ENCODE results near the gene RNF167. TPM values are rescaled to one million over a fixed set of nuclear protein-coding genes. Genes with fewer than 3 reads are reported as not detected.

Gene RNF167
- total and polyA plus RNA-seq, 2 of the 13 experiments (the other 11 are each of a cell fraction or from before 2014, with no cell fraction given): 44.1 to 45.4 TPM

DNA sequence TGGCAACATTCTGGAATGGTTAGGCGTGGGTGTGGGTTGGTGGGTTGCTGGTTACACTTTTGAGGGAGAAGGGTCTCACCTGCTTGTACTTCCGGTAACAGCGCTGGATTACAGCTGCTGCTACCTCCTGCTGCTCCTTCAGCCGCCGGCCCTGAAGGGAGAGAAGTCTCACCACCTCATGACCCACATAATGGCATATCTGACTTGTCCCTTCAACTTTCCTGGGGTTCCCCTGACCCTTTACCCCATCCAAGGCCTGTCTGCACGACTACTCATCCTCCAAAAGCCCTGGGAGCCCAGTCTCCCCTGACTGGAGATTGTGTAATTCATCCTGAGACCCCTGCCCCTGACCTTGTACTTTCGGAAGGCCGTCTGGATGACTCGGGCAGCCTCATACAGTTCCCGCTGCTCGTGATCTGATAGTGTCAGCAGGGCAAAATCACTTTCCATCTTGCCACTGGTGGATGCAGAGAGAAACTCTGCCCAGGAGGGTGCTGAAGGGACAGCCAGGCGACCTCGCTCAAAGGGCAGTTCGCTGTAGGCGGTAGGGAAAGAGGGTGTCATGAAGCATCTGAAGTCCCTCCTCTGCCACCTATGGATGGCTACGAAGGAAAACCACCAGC lies 29.6 kb downstream of the RNF167 start (continued):
- no peak for TF ChIP-seq ZNF792 (CRISPR knock-in tag; IDR thresholded peaks at IDR 0.05)
- TF ChIP-seq TCF7 (IDR thresholded peaks at IDR 0.05; ENCODE audit: low read depth): no peak
- TF ChIP-seq ZFY (CRISPR knock-in tag; IDR thresholded peaks at IDR 0.05): 0 out of 2 replicates have a peak, but pooled peaks have one; percentile 8
- no peak for TF ChIP-seq LCORL (IDR thresholded peaks at IDR 0.05)
- peak; percentile 19; the same call in 1 of the 2 replicates for TF ChIP-seq LCORL (CRISPR knock-in tag; IDR thresholded peaks at IDR 0.05)
- TF ChIP-seq, protein P1, sequence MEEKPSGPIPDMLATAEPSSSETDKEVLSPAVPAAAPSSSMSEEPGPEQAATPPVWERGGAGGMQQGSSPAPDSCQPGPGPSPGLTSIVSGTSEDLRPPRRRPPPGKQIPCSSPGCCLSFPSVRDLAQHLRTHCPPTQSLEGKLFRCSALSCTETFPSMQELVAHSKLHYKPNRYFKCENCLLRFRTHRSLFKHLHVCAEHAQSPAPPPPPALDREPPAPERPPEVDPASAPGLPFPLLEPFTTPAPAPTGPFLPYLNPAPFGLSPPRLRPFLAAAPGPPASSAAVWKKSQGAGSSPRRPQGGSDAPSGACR (CRISPR knock-in tag; IDR thresholded peaks at IDR 0.05): no peak
- TF ChIP-seq GZF1 (CRISPR knock-in tag; IDR thresholded peaks at IDR 0.05): no peak
- TF ChIP-seq TARDBP (CRISPR knock-in tag; IDR thresholded peaks at IDR 0.05): no peak
- TF ChIP-seq, protein P2, sequence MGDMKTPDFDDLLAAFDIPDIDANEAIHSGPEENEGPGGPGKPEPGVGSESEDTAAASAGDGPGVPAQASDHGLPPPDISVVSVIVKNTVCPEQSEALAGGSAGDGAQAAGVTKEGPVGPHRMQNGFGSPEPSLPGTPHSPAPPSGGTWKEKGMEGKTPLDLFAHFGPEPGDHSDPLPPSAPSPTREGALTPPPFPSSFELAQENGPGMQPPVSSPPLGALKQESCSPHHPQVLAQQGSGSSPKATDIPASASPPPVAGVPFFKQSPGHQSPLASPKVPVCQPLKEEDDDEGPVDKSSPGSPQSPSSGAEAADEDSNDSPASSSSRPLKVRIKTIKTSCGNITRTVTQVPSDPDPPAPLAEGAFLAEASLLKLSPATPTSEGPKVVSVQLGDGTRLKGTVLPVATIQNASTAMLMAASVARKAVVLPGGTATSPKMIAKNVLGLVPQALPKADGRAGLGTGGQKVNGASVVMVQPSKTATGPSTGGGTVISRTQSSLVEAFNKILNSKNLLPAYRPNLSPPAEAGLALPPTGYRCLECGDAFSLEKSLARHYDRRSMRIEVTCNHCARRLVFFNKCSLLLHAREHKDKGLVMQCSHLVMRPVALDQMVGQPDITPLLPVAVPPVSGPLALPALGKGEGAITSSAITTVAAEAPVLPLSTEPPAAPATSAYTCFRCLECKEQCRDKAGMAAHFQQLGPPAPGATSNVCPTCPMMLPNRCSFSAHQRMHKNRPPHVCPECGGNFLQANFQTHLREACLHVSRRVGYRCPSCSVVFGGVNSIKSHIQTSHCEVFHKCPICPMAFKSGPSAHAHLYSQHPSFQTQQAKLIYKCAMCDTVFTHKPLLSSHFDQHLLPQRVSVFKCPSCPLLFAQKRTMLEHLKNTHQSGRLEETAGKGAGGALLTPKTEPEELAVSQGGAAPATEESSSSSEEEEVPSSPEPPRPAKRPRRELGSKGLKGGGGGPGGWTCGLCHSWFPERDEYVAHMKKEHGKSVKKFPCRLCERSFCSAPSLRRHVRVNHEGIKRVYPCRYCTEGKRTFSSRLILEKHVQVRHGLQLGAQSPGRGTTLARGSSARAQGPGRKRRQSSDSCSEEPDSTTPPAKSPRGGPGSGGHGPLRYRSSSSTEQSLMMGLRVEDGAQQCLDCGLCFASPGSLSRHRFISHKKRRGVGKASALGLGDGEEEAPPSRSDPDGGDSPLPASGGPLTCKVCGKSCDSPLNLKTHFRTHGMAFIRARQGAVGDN (CRISPR knock-in tag; IDR thresholded peaks at IDR 0.05): peak; percentile 42; the same call in 1 of the 2 replicates
- TF ChIP-seq CEBPG (CRISPR knock-in tag; IDR thresholded peaks at IDR 0.05): peak; percentile 54
- TF ChIP-seq HOXA5 (CRISPR knock-in tag; IDR thresholded peaks at IDR 0.05): 0 out of 2 replicates have a peak, but pooled peaks have one; percentile 25
- TF ChIP-seq PAF1 (CRISPR knock-in tag; IDR thresholded peaks at IDR 0.05): no peak
- no peak for TF ChIP-seq PHF20 (CRISPR knock-in tag; IDR thresholded peaks at IDR 0.05)
- 0 out of 2 replicates have a peak, but pooled peaks have one; percentile 19 for TF ChIP-seq ZNF614 (CRISPR knock-in tag; IDR thresholded peaks at IDR 0.05; ENCODE audit: borderline replicate concordance)
- TF ChIP-seq, protein P3, sequence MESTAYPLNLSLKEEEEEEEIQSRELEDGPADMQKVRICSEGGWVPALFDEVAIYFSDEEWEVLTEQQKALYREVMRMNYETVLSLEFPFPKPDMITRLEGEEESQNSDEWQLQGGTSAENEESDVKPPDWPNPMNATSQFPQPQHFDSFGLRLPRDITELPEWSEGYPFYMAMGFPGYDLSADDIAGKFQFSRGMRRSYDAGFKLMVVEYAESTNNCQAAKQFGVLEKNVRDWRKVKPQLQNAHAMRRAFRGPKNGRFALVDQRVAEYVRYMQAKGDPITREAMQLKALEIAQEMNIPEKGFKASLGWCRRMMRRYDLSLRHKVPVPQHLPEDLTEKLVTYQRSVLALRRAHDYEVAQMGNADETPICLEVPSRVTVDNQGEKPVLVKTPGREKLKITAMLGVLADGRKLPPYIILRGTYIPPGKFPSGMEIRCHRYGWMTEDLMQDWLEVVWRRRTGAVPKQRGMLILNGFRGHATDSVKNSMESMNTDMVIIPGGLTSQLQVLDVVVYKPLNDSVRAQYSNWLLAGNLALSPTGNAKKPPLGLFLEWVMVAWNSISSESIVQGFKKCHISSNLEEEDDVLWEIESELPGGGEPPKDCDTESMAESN (CRISPR knock-in tag; conservative IDR thresholded peaks at IDR 0.05): no peak
- TF ChIP-seq, protein P4, sequence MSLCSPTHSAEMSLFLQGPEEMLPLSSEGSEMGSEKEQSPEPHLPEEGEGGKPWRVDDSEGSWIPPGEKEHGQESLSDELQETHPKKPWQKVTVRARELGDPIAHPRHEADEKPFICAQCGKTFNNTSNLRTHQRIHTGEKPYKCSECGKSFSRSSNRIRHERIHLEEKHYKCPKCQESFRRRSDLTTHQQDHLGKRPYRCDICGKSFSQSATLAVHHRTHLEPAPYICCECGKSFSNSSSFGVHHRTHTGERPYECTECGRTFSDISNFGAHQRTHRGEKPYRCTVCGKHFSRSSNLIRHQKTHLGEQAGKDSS (CRISPR knock-in tag; IDR thresholded peaks at IDR 0.05; ENCODE audit: borderline replicate concordance, low read depth): no peak
- TF ChIP-seq ZNF282 (IDR thresholded peaks at IDR 0.05; ENCODE audit: partially characterized antibody): no peak
- no peak for TF ChIP-seq ZBTB21 (CRISPR knock-in tag; IDR thresholded peaks at IDR 0.05)
- TF ChIP-seq, protein P5, sequence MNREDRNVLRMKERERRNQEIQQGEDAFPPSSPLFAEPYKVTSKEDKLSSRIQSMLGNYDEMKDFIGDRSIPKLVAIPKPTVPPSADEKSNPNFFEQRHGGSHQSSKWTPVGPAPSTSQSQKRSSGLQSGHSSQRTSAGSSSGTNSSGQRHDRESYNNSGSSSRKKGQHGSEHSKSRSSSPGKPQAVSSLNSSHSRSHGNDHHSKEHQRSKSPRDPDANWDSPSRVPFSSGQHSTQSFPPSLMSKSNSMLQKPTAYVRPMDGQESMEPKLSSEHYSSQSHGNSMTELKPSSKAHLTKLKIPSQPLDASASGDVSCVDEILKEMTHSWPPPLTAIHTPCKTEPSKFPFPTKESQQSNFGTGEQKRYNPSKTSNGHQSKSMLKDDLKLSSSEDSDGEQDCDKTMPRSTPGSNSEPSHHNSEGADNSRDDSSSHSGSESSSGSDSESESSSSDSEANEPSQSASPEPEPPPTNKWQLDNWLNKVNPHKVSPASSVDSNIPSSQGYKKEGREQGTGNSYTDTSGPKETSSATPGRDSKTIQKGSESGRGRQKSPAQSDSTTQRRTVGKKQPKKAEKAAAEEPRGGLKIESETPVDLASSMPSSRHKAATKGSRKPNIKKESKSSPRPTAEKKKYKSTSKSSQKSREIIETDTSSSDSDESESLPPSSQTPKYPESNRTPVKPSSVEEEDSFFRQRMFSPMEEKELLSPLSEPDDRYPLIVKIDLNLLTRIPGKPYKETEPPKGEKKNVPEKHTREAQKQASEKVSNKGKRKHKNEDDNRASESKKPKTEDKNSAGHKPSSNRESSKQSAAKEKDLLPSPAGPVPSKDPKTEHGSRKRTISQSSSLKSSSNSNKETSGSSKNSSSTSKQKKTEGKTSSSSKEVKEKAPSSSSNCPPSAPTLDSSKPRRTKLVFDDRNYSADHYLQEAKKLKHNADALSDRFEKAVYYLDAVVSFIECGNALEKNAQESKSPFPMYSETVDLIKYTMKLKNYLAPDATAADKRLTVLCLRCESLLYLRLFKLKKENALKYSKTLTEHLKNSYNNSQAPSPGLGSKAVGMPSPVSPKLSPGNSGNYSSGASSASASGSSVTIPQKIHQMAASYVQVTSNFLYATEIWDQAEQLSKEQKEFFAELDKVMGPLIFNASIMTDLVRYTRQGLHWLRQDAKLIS (CRISPR knock-in tag; IDR thresholded peaks at IDR 0.05): no peak
- TF ChIP-seq ZNF543 (CRISPR knock-in tag; IDR thresholded peaks at IDR 0.05): no peak

Measured in HepG2 (cell line).